GM12875 (cell line): Measurements from ENCODE around the gene SH3PXD2B.

ENCODE experiments used
- H3K4me3 ChIP-seq: one replicate; pipeline ENCODE4 v1.5.1; 2011; ENCODE audit warnings: low read depth, low read length, control low read depth
- CTCF ChIP-seq: IDR thresholded peaks from 2 replicates; pipeline ENCODE4 v1.5.1; 2011; ENCODE audit warnings: low read depth, mild to moderate bottlenecking, control low read depth, inconsistent platforms, low read length, moderate library complexity, borderline replicate concordance; ENCODE audit not compliant: insufficient read depth

Gene SH3PXD2B

GRCh38 chr5:172280317-172280716, 174.0 kb downstream of the SH3PXD2B start:
- H3K4me3 ChIP-seq, result no peak overlapping the region

DNA sequence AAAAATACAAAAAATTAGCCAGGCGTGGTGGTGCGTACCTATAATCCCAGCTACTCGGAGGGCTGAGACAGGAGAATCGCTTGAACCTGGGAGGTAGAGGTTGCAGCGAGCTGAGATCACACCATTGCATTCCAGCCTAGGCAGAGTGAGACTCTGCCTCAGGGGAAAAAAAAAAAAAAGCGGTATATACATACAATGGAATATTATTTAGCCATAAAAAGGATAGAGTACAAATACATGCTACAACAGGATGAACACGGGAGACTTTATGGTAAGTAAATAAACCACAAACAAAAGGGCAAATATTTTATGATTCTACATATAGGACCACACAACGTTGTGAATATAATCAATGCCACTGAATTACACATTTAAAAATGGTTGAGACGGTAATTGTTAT, 176.0 kb downstream of the SH3PXD2B start:
- H3K4me3 ChIP-seq, result no peak overlapping the region
- no peak for TF ChIP-seq CTCF

More at GRCh38 chr5:172280317-172280716, 174.0 kb downstream of the SH3PXD2B start:
- TF ChIP-seq CTCF, result no peak

DNA sequence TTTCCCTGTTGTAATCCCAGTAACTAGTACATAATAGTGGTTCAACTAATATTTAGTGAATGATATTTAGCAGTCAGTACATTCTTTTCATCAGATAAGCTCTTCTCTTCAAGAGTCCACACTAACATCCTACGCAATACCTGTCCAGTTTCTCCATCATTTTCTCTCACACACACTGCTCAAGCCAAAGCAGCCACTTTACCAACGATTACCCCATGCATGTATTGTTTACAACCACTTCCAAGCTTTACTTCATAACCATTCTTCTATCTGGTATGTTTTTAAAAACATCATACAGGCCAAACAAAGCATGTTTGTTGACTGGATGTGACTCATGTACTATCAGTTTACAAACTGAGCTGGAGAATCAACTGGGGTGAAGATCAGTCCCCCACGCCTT, 178.1 kb downstream of the SH3PXD2B start:
- no peak overlapping the region for H3K4me3 ChIP-seq
- TF ChIP-seq CTCF, result no peak
